Breast epithelium (tissue), 4 donors: ENCODE data around the gene PIR. TPM values are rescaled to one million over a fixed set of nuclear protein-coding genes. Genes with fewer than 3 reads are reported as not detected.

Experiments used
- DNase-seq, 2 donors: peaks; one replicate each; pipeline ENCODE4 v3.0.0-alpha.2; 2019; ENCODE audit warnings: low spot score in 2 of 2
- H3K27ac ChIP-seq, 2 donors: fragments of 200-600 bp; sonication (generic) in 1 of 2; one replicate each; pipeline ENCODE4 v1.5.1; 2016 to 2019; ENCODE audit warnings: mild to moderate bottlenecking in 1 of 2
- H3K27me3 ChIP-seq, 2 donors: fragments of 200-600 bp; sonication (generic) in 1 of 2; one replicate each; pipeline versions ENCODE4 v1.5.1 to v1.6.0; 2017 to 2019; ENCODE audit warnings: control low read depth in 1 of 2, mild to moderate bottlenecking in 1 of 2
- H3K36me3 ChIP-seq: fragments of 200-600 bp; one replicate; pipeline ENCODE4 v1.5.1; 2019
- H3K4me1 ChIP-seq, 2 donors: fragments of 200-600 bp; sonication (generic); one replicate each; pipeline ENCODE4 v1.5.1; 2016 to 2019; ENCODE audit warnings: control low read depth in 1 of 2
- H3K4me3 ChIP-seq, 3 donors: fragments of 200-600 bp; sonication (generic); 1 replicate in 2 of 3; 2 replicates in 1 of 3; pipeline ENCODE4 v1.5.1; 2016 to 2019; ENCODE audit warnings: mild to moderate bottlenecking in 3 of 3, moderate library complexity in 2 of 3
- H3K9me3 ChIP-seq, 2 donors: fragments of 200-600 bp; sonication (generic) in 1 of 2; one replicate each; pipeline ENCODE4 v1.5.1; 2016 to 2019; ENCODE audit warnings: control low read depth in 1 of 2
- POLR2A ChIP-seq: fragments of 450-650 bp; IDR thresholded peaks from one replicate; pipeline ENCODE4 v1.6.1; 2016; ENCODE audit warnings: antibody characterized with exemption, mild to moderate bottlenecking, moderate library complexity
- POLR2AphosphoS5 ChIP-seq, 3 donors: sonication (generic); formaldehyde crosslinking; IDR thresholded peaks; one replicate each; pipeline ENCODE4 v1.6.1; 2017; ENCODE audit warnings: antibody characterized with exemption in 3 of 3
- intact Hi-C: fragments of 100-400 bp; cut with DNase I; formaldehyde crosslinking; loops from one replicate; pipeline ENCODE4 v1.15.1; 2023; ENCODE audit warnings: low total_unique reads
- total RNA-seq, 3 donors: library from RNA; depleted of rRNA; stranded (reverse); fragments of >200 nt; gene quantifications; one replicate each; pipeline ENCODE4 v1.1.0, GENCODE V29; 2016
- TF ChIP-seq, protein P1 (sequence below), 3 donors: fragments of 450-650 bp; IDR thresholded peaks; one replicate each; pipeline ENCODE4 v1.5.1; 2016 to 2017; ENCODE audit warnings: antibody characterized with exemption in 3 of 3, mild to moderate bottlenecking in 3 of 3, moderate library complexity in 3 of 3

The PIR gene
- total RNA-seq, 3 donors from 2014 or later: 11.6 to 20.6 (median 14.4) TPM

DNA sequence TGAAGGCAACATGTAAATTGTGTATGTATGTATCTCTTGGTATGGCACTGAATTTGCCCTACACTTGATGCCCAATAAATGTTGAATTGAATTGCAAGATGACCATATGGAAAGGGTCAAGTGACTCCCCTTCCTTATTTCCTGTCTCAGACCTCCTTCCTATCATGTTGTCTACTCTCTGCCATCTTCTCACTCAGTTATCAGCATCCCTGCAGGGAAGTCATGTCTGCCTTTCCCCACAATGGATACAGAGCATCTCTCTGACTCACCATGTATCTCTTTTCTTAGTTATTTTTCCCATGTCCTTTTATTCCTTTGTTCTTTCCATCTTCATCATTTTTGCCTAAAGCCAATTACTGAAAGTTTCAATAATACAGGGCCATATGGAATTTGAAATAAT is 30.0 kb upstream of the PIR start:
- Histone ChIP-seq H3K27ac (no peak overlapping the region), H3K27me3 (peaks cover 0 to 26% of the 10 kb centered on the region in 2 donors), H3K36me3 (no peaks in the 10 kb centered on the region), H3K9me3 (no peaks in the 10 kb centered on the region), H3K4me1 (no peaks in the 10 kb centered on the region), H3K4me3 (no peak overlapping the region)
- no peak for DNase-seq
- intact Hi-C loops: loop anchor here (2.0 kb wide), 1 partner anchor 16 kb away; no protein-coding TSS in a partner anchor
- TF ChIP-seq, protein P1, sequence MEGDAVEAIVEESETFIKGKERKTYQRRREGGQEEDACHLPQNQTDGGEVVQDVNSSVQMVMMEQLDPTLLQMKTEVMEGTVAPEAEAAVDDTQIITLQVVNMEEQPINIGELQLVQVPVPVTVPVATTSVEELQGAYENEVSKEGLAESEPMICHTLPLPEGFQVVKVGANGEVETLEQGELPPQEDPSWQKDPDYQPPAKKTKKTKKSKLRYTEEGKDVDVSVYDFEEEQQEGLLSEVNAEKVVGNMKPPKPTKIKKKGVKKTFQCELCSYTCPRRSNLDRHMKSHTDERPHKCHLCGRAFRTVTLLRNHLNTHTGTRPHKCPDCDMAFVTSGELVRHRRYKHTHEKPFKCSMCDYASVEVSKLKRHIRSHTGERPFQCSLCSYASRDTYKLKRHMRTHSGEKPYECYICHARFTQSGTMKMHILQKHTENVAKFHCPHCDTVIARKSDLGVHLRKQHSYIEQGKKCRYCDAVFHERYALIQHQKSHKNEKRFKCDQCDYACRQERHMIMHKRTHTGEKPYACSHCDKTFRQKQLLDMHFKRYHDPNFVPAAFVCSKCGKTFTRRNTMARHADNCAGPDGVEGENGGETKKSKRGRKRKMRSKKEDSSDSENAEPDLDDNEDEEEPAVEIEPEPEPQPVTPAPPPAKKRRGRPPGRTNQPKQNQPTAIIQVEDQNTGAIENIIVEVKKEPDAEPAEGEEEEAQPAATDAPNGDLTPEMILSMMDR (IDR thresholded peaks at IDR 0.05): no peak

GRCh38 chrX:15522464-15522863 is 29.3 kb upstream of the PIR start:
- Histone ChIP-seq H3K4me3 (no peak overlapping the region), H3K36me3 (no peaks in the 10 kb centered on the region), H3K9me3 (no peaks in the 10 kb centered on the region), H3K27ac (no peak overlapping the region), H3K27me3 (peaks cover 0 to 26% of the 10 kb centered on the region in 2 donors), H3K4me1 (no peaks in the 10 kb centered on the region)
- DNase-seq: no peak
- intact Hi-C loops: loop anchor here (2.0 kb wide), 1 partner anchor 16 kb away; no protein-coding TSS in a partner anchor
- TF ChIP-seq POLR2AphosphoS5 (IDR thresholded peaks at IDR 0.05): no peak
- TF ChIP-seq, protein P1 (IDR thresholded peaks at IDR 0.05): no peak

DNA sequence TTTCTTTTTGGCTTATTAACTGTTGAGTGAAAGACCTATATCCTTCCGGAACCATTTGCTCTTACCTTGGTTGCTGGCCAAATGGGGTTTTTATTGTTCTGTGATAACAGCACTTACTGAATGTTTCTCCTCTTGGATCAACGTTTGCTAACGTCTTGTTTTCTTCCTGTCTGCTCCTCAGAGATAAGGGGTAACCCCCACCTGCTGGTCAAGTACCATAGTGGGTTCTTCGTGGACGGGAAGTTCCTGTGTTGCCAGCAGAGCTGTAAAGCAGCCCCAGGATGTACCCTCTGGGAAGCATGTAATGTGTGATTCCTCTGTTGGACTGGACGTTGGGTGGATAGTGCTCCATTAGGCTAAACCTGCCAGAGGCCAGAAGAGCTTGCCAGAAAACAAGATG is 22.8 kb upstream of the PIR start:
- H3K4me3 ChIP-seq: no peak overlapping the region
- H3K27ac ChIP-seq: no peak overlapping the region
- no peaks in the 10 kb centered on the region for H3K36me3 ChIP-seq
- no peaks in the 10 kb centered on the region for H3K4me1 ChIP-seq
- peaks cover 0 to 37% of the 10 kb centered on the region in 2 donors for H3K27me3 ChIP-seq
- H3K9me3 ChIP-seq: no peaks in the 10 kb centered on the region
- DNase-seq: no peak
- intact Hi-C loops: no loop called here
- no peak for TF ChIP-seq POLR2AphosphoS5 (IDR thresholded peaks at IDR 0.05)
- TF ChIP-seq POLR2A: no peak
- TF ChIP-seq, protein P1 (IDR thresholded peaks at IDR 0.05): no peak

- Histone ChIP-seq H3K4me1 (no peaks in the 10 kb centered on the region), H3K36me3 (no peaks in the 10 kb centered on the region), H3K9me3 (no peaks in the 10 kb centered on the region), H3K4me3 (no peak overlapping the region), H3K27ac (no peak overlapping the region), H3K27me3 (peaks cover 0 to 47% of the 10 kb centered on the region in 2 donors)
- intact Hi-C loops: no loop called here
- no peak for TF ChIP-seq POLR2A
- TF ChIP-seq POLR2AphosphoS5 (IDR thresholded peaks at IDR 0.05): no peak
- TF ChIP-seq, protein P1 (IDR thresholded peaks at IDR 0.05): no peak
- no peak for DNase-seq
Measured at GRCh38 chrX:15514279-15514678, 21.1 kb upstream of the PIR start.

DNA sequence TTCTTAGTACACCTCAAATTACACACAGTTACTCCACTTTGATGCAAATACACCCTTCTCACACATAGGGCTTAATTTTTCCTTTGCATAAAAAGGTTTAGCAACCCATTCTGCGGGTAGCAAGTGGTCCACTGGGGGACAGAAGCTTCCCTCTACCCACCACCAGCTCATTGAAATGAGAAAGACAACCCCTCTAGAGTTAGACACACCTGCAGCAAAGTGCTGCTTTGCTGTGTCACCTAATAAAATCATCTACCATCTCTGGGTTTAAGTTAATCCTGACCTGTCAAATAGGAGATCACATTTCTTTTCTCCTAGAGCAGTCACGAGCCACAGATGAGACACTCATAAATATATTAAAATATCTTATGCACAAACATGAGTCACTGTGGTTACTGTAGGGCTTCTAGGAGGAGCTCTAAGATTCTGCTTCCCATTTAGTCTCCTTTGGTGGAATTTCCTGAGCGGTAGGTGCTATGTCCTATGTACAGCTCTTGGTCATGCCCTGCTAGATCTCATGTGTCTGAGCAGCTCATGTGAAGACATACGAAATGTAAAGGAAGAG is 19.4 kb upstream of the PIR start:
- intact Hi-C loops: no loop called here
- Histone ChIP-seq H3K27me3 (peaks cover 0 to 49% of the 10 kb centered on the region in 2 donors), H3K36me3 (no peaks in the 10 kb centered on the region), H3K9me3 (no peaks in the 10 kb centered on the region), H3K4me3 (no peak overlapping the region), H3K4me1 (no peaks in the 10 kb centered on the region), H3K27ac (no peak overlapping the region)
- no peak for DNase-seq
- TF ChIP-seq POLR2AphosphoS5 (IDR thresholded peaks at IDR 0.05) (no peak), POLR2A (no peak)
- TF ChIP-seq, protein P1 (IDR thresholded peaks at IDR 0.05): no peak
